HG02840 (cell line): ENCODE measurements around the gene OR52J3.

Source experiments
- ATAC-seq: cut with Tn5 transposase; IDR thresholded peaks from one replicate; pipeline ENCODE4 v1.9.1; 2021; ENCODE audit warnings: mild to moderate bottlenecking, moderate library complexity, moderate number of reproducible peaks; ENCODE audit not compliant: unreplicated experiment, low FRiP score

The OR52J3 gene

GRCh38 chr11:5092821-5093585 is 46.7 kb downstream of the OR52J3 start:
- no peak for ATAC-seq

- no peak for ATAC-seq
These were observed 49.7 kb downstream of the OR52J3 start for GRCh38 chr11:5096011-5096410.
